Measurements from ENCODE around the gene UFM1.

GRCh38 chr13:38369058-38369457 lies 19.4 kb downstream of the UFM1 start:
- TF ChIP-seq CTCF (conservative IDR thresholded peaks at IDR 0.05 in 1 of 2, IDR thresholded peaks at IDR 0.05 in 1 of 2; ENCODE audit: extremely low read depth in 1 of 2, insufficient read depth in 1 of 2, low read depth in 1 of 2, low read length in 2 of 2): no peak
- no peak for TF ChIP-seq EZH2 (IDR thresholded peaks at IDR 0.05; ENCODE audit: borderline replicate concordance, low read length)
